Right lobe of liver (tissue), 4 donors: Measurements from ENCODE around the gene PROP1.

ENCODE experiments used
- POLR2A ChIP-seq: fragments of 450-650 bp; IDR thresholded peaks from one replicate; pipeline ENCODE4 v1.6.1; 2017; ENCODE audit warnings: antibody characterized with exemption, mild to moderate bottlenecking
- TF ChIP-seq, protein P1 (sequence below), 4 donors: fragments of 200-600 bp in 3 of 4; fragments of 450-650 bp in 1 of 4; IDR thresholded peaks; one replicate each; pipeline versions ENCODE4 v1.5.1 to v1.8.0; 2016 to 2022; ENCODE audit warnings: antibody characterized with exemption in 4 of 4, mild to moderate bottlenecking in 2 of 4
- donor health status: DM: no; HTN: no; CAD: no.
- donor health status: DM: no; HTN: no; CAD: no.
- donor health status: DM: no; HTN: yes; CAD: no.

DNA sequence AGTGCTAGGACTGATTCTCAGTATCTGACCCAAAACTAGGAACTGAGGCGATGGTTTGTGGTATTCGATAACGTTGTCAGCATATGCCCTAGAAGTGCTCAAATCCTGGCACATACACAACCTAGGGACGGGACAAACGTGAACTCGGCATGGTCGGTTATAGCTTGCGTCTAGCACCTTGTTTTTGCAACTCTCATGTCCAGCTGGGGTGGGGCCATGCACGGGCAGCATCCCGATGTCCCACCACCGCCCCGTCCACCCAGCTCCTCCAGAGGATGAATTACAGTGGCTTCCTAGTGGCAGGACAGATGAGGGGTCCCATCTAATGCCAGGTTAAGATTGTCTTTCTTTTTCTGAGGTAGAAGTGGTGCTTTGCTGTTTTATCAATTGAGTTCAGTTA, 31.6 kb downstream of the PROP1 start:
- TF ChIP-seq, protein P1, sequence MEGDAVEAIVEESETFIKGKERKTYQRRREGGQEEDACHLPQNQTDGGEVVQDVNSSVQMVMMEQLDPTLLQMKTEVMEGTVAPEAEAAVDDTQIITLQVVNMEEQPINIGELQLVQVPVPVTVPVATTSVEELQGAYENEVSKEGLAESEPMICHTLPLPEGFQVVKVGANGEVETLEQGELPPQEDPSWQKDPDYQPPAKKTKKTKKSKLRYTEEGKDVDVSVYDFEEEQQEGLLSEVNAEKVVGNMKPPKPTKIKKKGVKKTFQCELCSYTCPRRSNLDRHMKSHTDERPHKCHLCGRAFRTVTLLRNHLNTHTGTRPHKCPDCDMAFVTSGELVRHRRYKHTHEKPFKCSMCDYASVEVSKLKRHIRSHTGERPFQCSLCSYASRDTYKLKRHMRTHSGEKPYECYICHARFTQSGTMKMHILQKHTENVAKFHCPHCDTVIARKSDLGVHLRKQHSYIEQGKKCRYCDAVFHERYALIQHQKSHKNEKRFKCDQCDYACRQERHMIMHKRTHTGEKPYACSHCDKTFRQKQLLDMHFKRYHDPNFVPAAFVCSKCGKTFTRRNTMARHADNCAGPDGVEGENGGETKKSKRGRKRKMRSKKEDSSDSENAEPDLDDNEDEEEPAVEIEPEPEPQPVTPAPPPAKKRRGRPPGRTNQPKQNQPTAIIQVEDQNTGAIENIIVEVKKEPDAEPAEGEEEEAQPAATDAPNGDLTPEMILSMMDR (IDR thresholded peaks at IDR 0.05) = no peak
- TF ChIP-seq POLR2A = no peak
